ENCODE measurements around the gene C4orf46.

GRCh38 chr4:158622251-158622650, 49.4 kb downstream of the C4orf46 start:
- TF ChIP-seq SIN3A (IDR thresholded peaks at IDR 0.05; ENCODE audit: borderline replicate concordance, insufficient read depth, low read length) (no peak), POLR2AphosphoS5 (IDR thresholded peaks at IDR 0.05; ENCODE audit: low read depth, low read length) (no peak), REST (IDR thresholded peaks at IDR 0.05; ENCODE audit: insufficient read depth in 1 of 2, low read depth in 2 of 2, low read length in 2 of 2) (no peak), TAF1 (IDR thresholded peaks at IDR 0.05; ENCODE audit: borderline replicate concordance, insufficient read depth, low read length) (no peak), FOXP2 (optimal IDR thresholded peaks at IDR 0.05; ENCODE audit: borderline replicate concordance, extremely low read depth, extremely low read length, insufficient read depth) (no peak)

Measured in PFSK-1 (cell line).